PFSK-1 (cell line): ENCODE measurements around the gene NHLRC1.

Source experiments
- POLR2AphosphoS5 ChIP-seq: IDR thresholded peaks from 2 replicates; pipeline ENCODE4 v1.6.1; 2012; ENCODE audit warnings: low read depth, mild to moderate bottlenecking, control low read depth, low read length, moderate library complexity
- REST ChIP-seq, 2 experiments: IDR thresholded peaks; 2 replicates each; pipeline versions ENCODE4 v1.6.1 to v1.8.0; 2011 to 2012; ENCODE audit warnings: low read depth in 2 of 2, low read length in 2 of 2, control low read depth in 1 of 2, inconsistent platforms in 1 of 2, mild to moderate bottlenecking in 1 of 2, moderate library complexity in 1 of 2; ENCODE audit not compliant: insufficient read depth in 1 of 2
- SIN3A ChIP-seq: IDR thresholded peaks from 2 replicates; pipeline ENCODE4 v1.6.1; 2012; ENCODE audit warnings: mild to moderate bottlenecking, low read length, moderate library complexity, borderline replicate concordance; ENCODE audit not compliant: insufficient read depth
- TAF1 ChIP-seq: IDR thresholded peaks from 2 replicates; pipeline ENCODE4 v1.6.1; 2012; ENCODE audit warnings: low read length, control low read depth, borderline replicate concordance; ENCODE audit not compliant: insufficient read depth

- no peak for TF ChIP-seq POLR2AphosphoS5
- TF ChIP-seq TAF1 = no peak
- TF ChIP-seq REST (IDR thresholded peaks at IDR 0.05; ENCODE audit: insufficient read depth in 1 of 2, low read depth in 2 of 2, low read length in 2 of 2) = no peak
- no peak for TF ChIP-seq SIN3A
These were observed 33.8 kb downstream of the NHLRC1 start for GRCh38 chr6:18088419-18089296.
